NCI-H460 (cell line): ENCODE data around the gene GAP43. TPM values are rescaled to one million over a fixed set of nuclear protein-coding genes. Genes with fewer than 3 reads are reported as not detected.

ENCODE experiments used
- DNase-seq: peaks from one replicate; pipeline ENCODE4 v3.0.0-alpha.2; 2016; ENCODE audit warnings: low read depth; ENCODE audit errors: extremely low read depth
- polyA plus RNA-seq: library from polyadenylated mRNA; depleted of rRNA; stranded (reverse); fragments of >200 nt; gene quantifications from 2 replicates; pipeline ENCODE4 v1.2.3, GENCODE V29; 2014; cell fraction: nucleus; rRNA removed
- total RNA-seq: library from RNA; depleted of rRNA; stranded (reverse); fragments of >200 nt; shearing (Covaris generic); gene quantifications from 2 replicates; pipeline ENCODE4 v1.2.3, GENCODE V29; 2014; rRNA removed

GAP43 gene
- total RNA-seq = 0.40 and 0.66 TPM in 2 replicates
- polyA plus RNA-seq = 1.2 and 3.7 TPM in 2 replicates

GRCh38 chr3:115623044-115623868 lies at the start of gene GAP43:
Gene GAP43, plus strand, starts transcription at chr3:115623510. Its CDS starts 180 bp downstream, at chr3:115623690.
- DNase-seq = peak; percentile 41

GRCh38 chr3:115576325-115576875 lies 46.9 kb upstream of the GAP43 start:
- no peak for DNase-seq

GRCh38 chr3:115577000-115577399 lies 46.3 kb upstream of the GAP43 start:
- no peak for DNase-seq

GRCh38 chr3:115578331-115578730 lies 45.0 kb upstream of the GAP43 start:
- DNase-seq = no peak

GRCh38 chr3:115580566-115580965 lies 42.7 kb upstream of the GAP43 start:
- no peak for DNase-seq

- peak; percentile 26 for DNase-seq
These were observed 41.8 kb upstream of the GAP43 start for GRCh38 chr3:115581362-115582135.

- no peak for DNase-seq
These were observed 34.9 kb upstream of the GAP43 start for GRCh38 chr3:115588201-115589115.

- DNase-seq = no peak
These were observed 32.4 kb upstream of the GAP43 start for GRCh38 chr3:115590873-115591272.

GRCh38 chr3:115595611-115596275 lies 27.6 kb upstream of the GAP43 start:
- no peak for DNase-seq

GRCh38 chr3:115598216-115598615 lies 25.1 kb upstream of the GAP43 start:
- DNase-seq = no peak

GRCh38 chr3:115602194-115602593 lies 21.1 kb upstream of the GAP43 start:
- DNase-seq = no peak

- no peak for DNase-seq
These were observed 11.7 kb upstream of the GAP43 start for GRCh38 chr3:115611630-115612029.

- DNase-seq = no peak
These were observed 8.1 kb upstream of the GAP43 start for GRCh38 chr3:115615001-115615814.

- no peak for DNase-seq
These were observed 6.8 kb upstream of the GAP43 start for GRCh38 chr3:115616461-115616860.

- DNase-seq = no peak
These were observed 5.7 kb upstream of the GAP43 start for GRCh38 chr3:115617591-115617990.

- no peak for DNase-seq
These were observed 875 bp downstream of the GAP43 start for GRCh38 chr3:115624029-115624741.

- no peak for DNase-seq
These were observed 1.6 kb downstream of the GAP43 start for GRCh38 chr3:115624901-115625300.

- no peak for DNase-seq
These were observed 2.7 kb downstream of the GAP43 start for GRCh38 chr3:115626006-115626409.
